H1 (cell line): ENCODE data around the gene SLC6A8. TPM values are rescaled to one million over a fixed set of nuclear protein-coding genes. Genes with fewer than 3 reads are reported as not detected.

Source experiments
- GABPA ChIP-seq: IDR thresholded peaks from 2 replicates; pipeline ENCODE4 v1.6.1; 2011; ENCODE audit warnings: mild to moderate bottlenecking, low read length, moderate library complexity, borderline replicate concordance; ENCODE audit not compliant: insufficient read depth
- HDAC2 ChIP-seq, 2 experiments: fragments of 300-600 bp in 1 of 2; sonication (generic) in 1 of 2; IDR thresholded peaks; 2 replicates each; pipeline ENCODE4 v1.6.1; 2011 to 2012; ENCODE audit warnings: low read depth in 2 of 2, low read length in 2 of 2, mild to moderate bottlenecking in 2 of 2, moderate library complexity in 2 of 2, borderline replicate concordance in 1 of 2, inconsistent platforms in 1 of 2
- YY1 ChIP-seq: IDR thresholded peaks from 2 replicates; pipeline ENCODE4 v1.6.1; 2011; ENCODE audit warnings: low read depth, mild to moderate bottlenecking, low read length
- polyA plus RNA-seq, 7 experiments: library from polyadenylated mRNA; depleted of rRNA in 3 of 7; stranded (reverse) in 5 of 7; unstranded in 2 of 7; fragments of >200 nt in 5 of 7; fragments of 200-250 nt in 2 of 7; gene quantifications; 1 replicate in 5 of 7; 2 replicates in 1 of 7; 4 replicates in 1 of 7; pipeline versions ENCODE4 v1.2.1 to v1.2.3, GENCODE V29; 2011 to 2013; ENCODE audit warnings: missing spikeins in 2 of 7, mixed read lengths in 2 of 7
- total RNA-seq: library from RNA; stranded (reverse); fragmentation: NEBNext Ultra II Directional; extraction: Animal tissue kit (Norgen Biotek cat#: 25700); gene quantifications from 2 replicates; pipeline ENCODE4 v1.2.1, GENCODE V29; 2021

Gene SLC6A8
- total and polyA plus RNA-seq, 2 of the 8 experiments (the other 6 are each of a cell fraction or from before 2014, with no cell fraction given): 87.7 to 94.7 TPM

GRCh38 chrX:153708415-153708814 is 20.7 kb downstream of the SLC6A8 start (continued):
- no peak for TF ChIP-seq GABPA
- no peak for TF ChIP-seq HDAC2 (IDR thresholded peaks at IDR 0.05; ENCODE audit: borderline replicate concordance in 1 of 2, low read depth in 2 of 2, low read length in 2 of 2)
- no peak for TF ChIP-seq YY1
